ENCODE results near the gene NRG4. TPM values are rescaled to one million over a fixed set of nuclear protein-coding genes. Genes with fewer than 3 reads are reported as not detected.

Gene NRG4
- total RNA-seq, 1 donor from 2014 or later: 0.18 TPM

DNA sequence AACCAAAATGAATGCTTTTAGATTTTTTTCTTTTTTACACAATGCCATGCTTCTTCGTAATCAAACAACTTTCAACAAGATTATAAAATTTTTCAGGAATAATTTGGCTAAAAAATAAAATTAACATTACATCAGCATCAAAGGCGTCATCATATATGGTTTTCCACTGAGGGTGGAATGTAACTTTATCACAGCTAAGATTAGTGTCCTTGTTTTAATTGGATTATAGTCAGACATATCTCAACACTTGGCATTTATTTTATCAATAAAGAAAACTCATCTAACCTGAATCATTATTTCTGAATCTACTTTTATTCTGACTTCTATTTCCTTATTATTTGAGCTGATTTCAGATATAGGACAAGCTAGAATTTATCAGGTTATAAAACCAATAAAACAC, 1.6 kb downstream of the NRG4 start:
- FAIRE-seq: no peak
- H3K4me1 ChIP-seq (ENCODE audit: insufficient read depth, low read length): no peaks in the 10 kb centered on the region
- no peak overlapping the region for H3K4me3 Mint-ChIP-seq (ENCODE audit: unreplicated experiment)
- H3K9me3 Mint-ChIP-seq (ENCODE audit: unreplicated experiment): peaks cover 4% of the 10 kb centered on the region
- no peak overlapping the region for H3K9ac ChIP-seq (ENCODE audit: low read length)
- H3K4me3 ChIP-seq (ENCODE audit: insufficient read depth, low read depth, low read length): no peak overlapping the region
- H3K4me2 ChIP-seq (ENCODE audit: low read length): no peak overlapping the region
- H2AFZ ChIP-seq (ENCODE audit: low read depth, low read length): no peak overlapping the region
- TF ChIP-seq, protein P1, sequence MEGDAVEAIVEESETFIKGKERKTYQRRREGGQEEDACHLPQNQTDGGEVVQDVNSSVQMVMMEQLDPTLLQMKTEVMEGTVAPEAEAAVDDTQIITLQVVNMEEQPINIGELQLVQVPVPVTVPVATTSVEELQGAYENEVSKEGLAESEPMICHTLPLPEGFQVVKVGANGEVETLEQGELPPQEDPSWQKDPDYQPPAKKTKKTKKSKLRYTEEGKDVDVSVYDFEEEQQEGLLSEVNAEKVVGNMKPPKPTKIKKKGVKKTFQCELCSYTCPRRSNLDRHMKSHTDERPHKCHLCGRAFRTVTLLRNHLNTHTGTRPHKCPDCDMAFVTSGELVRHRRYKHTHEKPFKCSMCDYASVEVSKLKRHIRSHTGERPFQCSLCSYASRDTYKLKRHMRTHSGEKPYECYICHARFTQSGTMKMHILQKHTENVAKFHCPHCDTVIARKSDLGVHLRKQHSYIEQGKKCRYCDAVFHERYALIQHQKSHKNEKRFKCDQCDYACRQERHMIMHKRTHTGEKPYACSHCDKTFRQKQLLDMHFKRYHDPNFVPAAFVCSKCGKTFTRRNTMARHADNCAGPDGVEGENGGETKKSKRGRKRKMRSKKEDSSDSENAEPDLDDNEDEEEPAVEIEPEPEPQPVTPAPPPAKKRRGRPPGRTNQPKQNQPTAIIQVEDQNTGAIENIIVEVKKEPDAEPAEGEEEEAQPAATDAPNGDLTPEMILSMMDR (IDR thresholded peaks at IDR 0.05; ENCODE audit: insufficient read depth, low read depth, low read length): no peak
- no peak for TF ChIP-seq EZH2 (IDR thresholded peaks at IDR 0.05; ENCODE audit: insufficient read depth, low read length)
- H3K4me1 Mint-ChIP-seq (ENCODE audit: low read depth, unreplicated experiment): peaks cover 3% of the 10 kb centered on the region
- DNase-seq (ENCODE audit: low read depth): no peak
- H3K27me3 Mint-ChIP-seq (ENCODE audit: low read depth, unreplicated experiment): no peaks in the 10 kb centered on the region
- H3K27ac Mint-ChIP-seq (ENCODE audit: unreplicated experiment): no peak overlapping the region
- H3K36me3 ChIP-seq (ENCODE audit: insufficient read depth, low read length): no peaks in the 10 kb centered on the region
- no peaks in the 10 kb centered on the region for H3K79me2 ChIP-seq (ENCODE audit: insufficient read depth, low read length)
- H4K20me1 ChIP-seq (ENCODE audit: insufficient read depth, low read length): no peaks in the 10 kb centered on the region
- H3K36me3 Mint-ChIP-seq (ENCODE audit: low read depth, unreplicated experiment): no peaks in the 10 kb centered on the region
- H3K27ac ChIP-seq (ENCODE audit: low read depth, low read length): no peak overlapping the region
- no peaks in the 10 kb centered on the region for H3K9me3 ChIP-seq (ENCODE audit: insufficient read depth, low read depth, low read length)
- no peaks in the 10 kb centered on the region for H3K27me3 ChIP-seq (ENCODE audit: insufficient read depth, low read length)

DNA sequence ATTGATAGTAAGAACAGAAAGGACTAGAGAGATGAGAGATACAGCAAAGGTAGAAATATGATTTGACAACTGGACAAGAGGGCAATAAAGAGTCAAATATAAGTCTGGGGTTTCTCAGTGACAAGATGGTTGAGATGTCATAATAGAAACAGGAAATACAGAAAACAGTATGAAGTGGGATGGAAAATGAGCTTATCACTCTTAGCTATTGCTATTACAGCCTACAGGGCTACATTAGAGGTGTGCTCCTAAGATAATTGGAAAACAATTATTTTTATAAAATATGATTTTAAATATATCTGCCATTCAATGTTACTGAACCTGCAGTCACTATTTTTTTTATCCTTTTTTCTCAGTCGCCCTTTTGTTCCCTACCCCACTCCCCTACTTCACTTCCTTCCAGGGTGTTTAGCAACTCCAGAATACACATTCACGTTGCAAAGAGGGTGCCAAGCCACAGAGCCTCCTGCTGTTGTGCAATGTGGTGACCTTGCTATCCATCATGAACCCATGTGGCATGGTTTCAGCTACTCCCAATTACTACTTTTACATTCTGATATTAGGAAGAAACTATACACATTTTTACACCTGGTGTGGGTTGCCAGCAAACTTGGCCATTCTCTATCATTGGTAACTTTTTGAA, 6.0 kb downstream of the NRG4 start:
- H3K9me3 ChIP-seq (ENCODE audit: insufficient read depth, low read depth, low read length): no peaks in the 10 kb centered on the region
- H3K27ac Mint-ChIP-seq (ENCODE audit: unreplicated experiment): no peak overlapping the region
- no peaks in the 10 kb centered on the region for H3K27me3 Mint-ChIP-seq (ENCODE audit: low read depth, unreplicated experiment)
- peaks cover 3% of the 10 kb centered on the region for H3K27me3 ChIP-seq (ENCODE audit: insufficient read depth, low read length)
- H3K79me2 ChIP-seq (ENCODE audit: insufficient read depth, low read length): no peaks in the 10 kb centered on the region
- FAIRE-seq (no peak), DNase-seq (ENCODE audit: low read depth) (peak; percentile 26)
- H3K36me3 ChIP-seq (ENCODE audit: insufficient read depth, low read length): no peaks in the 10 kb centered on the region
- H3K4me1 Mint-ChIP-seq (ENCODE audit: low read depth, unreplicated experiment): no peaks in the 10 kb centered on the region
- no peak overlapping the region for H3K4me3 ChIP-seq (ENCODE audit: insufficient read depth, low read depth, low read length)
- H4K20me1 ChIP-seq (ENCODE audit: insufficient read depth, low read length): no peaks in the 10 kb centered on the region
- no peak overlapping the region for H3K4me3 Mint-ChIP-seq (ENCODE audit: unreplicated experiment)
- H3K36me3 Mint-ChIP-seq (ENCODE audit: low read depth, unreplicated experiment): no peaks in the 10 kb centered on the region
- no peak overlapping the region for H3K4me2 ChIP-seq (ENCODE audit: low read length)
- no peak overlapping the region for H2AFZ ChIP-seq (ENCODE audit: low read depth, low read length)
- no peak overlapping the region for H3K9ac ChIP-seq (ENCODE audit: low read length)
- H3K27ac ChIP-seq (ENCODE audit: low read depth, low read length): no peak overlapping the region
- TF ChIP-seq EZH2 (IDR thresholded peaks at IDR 0.05; ENCODE audit: insufficient read depth, low read length): no peak
- TF ChIP-seq, protein P1 (IDR thresholded peaks at IDR 0.05; ENCODE audit: insufficient read depth, low read depth, low read length): no peak
- H3K4me1 ChIP-seq (ENCODE audit: insufficient read depth, low read length): no peaks in the 10 kb centered on the region
- H3K9me3 Mint-ChIP-seq (ENCODE audit: unreplicated experiment): no peaks in the 10 kb centered on the region

DNA sequence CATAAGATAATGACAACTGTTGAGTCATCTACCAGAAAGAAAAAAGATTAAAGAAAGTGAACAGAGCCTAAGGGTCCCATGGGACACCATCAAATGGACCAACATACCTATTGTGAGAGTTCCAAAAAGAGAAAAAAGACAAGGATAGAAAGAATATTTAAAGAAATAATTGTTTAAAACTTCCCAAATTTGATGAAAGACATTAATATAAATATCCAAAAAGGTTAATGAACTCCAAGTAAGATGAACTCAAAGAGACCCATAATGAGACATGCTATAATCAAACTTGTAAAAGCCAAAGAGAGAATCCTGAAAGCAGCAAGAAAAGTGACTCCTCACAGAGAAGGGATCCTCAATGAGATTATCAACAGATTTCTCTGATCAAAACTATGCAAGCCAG, 8.9 kb downstream of the NRG4 start:
- no peaks in the 10 kb centered on the region for H3K36me3 Mint-ChIP-seq (ENCODE audit: low read depth, unreplicated experiment)
- no peaks in the 10 kb centered on the region for H4K20me1 ChIP-seq (ENCODE audit: insufficient read depth, low read length)
- H3K27me3 Mint-ChIP-seq (ENCODE audit: low read depth, unreplicated experiment): no peaks in the 10 kb centered on the region
- DNase-seq (ENCODE audit: low read depth): no peak
- H3K36me3 ChIP-seq (ENCODE audit: insufficient read depth, low read length): no peaks in the 10 kb centered on the region
- no peak overlapping the region for H3K27ac ChIP-seq (ENCODE audit: low read depth, low read length)
- no peaks in the 10 kb centered on the region for H3K9me3 Mint-ChIP-seq (ENCODE audit: unreplicated experiment)
- H3K27ac Mint-ChIP-seq (ENCODE audit: unreplicated experiment): no peak overlapping the region
- no peak overlapping the region for H3K4me3 Mint-ChIP-seq (ENCODE audit: unreplicated experiment)
- no peak overlapping the region for H3K4me2 ChIP-seq (ENCODE audit: low read length)
- H3K27me3 ChIP-seq (ENCODE audit: insufficient read depth, low read length): peaks cover 3% of the 10 kb centered on the region
- TF ChIP-seq EZH2 (IDR thresholded peaks at IDR 0.05; ENCODE audit: insufficient read depth, low read length): no peak
- TF ChIP-seq, protein P1 (IDR thresholded peaks at IDR 0.05; ENCODE audit: insufficient read depth, low read depth, low read length): no peak
- no peak overlapping the region for H3K9ac ChIP-seq (ENCODE audit: low read length)
- H3K4me3 ChIP-seq (ENCODE audit: insufficient read depth, low read depth, low read length): no peak overlapping the region
- no peaks in the 10 kb centered on the region for H3K9me3 ChIP-seq (ENCODE audit: insufficient read depth, low read depth, low read length)
- H3K4me1 Mint-ChIP-seq (ENCODE audit: low read depth, unreplicated experiment): no peaks in the 10 kb centered on the region
- no peak for FAIRE-seq
- H3K79me2 ChIP-seq (ENCODE audit: insufficient read depth, low read length): no peaks in the 10 kb centered on the region
- no peaks in the 10 kb centered on the region for H3K4me1 ChIP-seq (ENCODE audit: insufficient read depth, low read length)
- no peak overlapping the region for H2AFZ ChIP-seq (ENCODE audit: low read depth, low read length)
